IMR-90 (cell line): ENCODE data around the gene SIRT7. TPM values are rescaled to one million over a fixed set of nuclear protein-coding genes. Genes with fewer than 3 reads are reported as not detected.

Experiments used
- ATAC-seq: fragments of 200-7000 bp; cut with Tn5 transposase; 2 replicates; pipeline ENCODE4 v1.9.1; 2020; ENCODE audit warnings: low read depth, mild to moderate bottlenecking, moderate library complexity
- BruUV-seq: library from RNA; stranded (reverse); fragments of 400-500 nt; replicated peaks from 2 replicates; lab custom pipeline; 2021; lab: Mats Ljungman, UMichigan
- CTCF ChIA-PET: fragments of 300-600 bp; formaldehyde crosslinking; extraction: SDS; loops from one replicate; lab custom pipeline; 2021; ENCODE audit warnings: antibody characterized with exemption; lab: Yijun Ruan, JAX
- POLR2A ChIA-PET: fragments of 300-600 bp; sonication (Branson Sonifier 250); formaldehyde crosslinking; loops from one replicate; lab custom pipeline; 2022; ENCODE audit warnings: antibody characterized with exemption; ENCODE audit not compliant: unreplicated experiment; lab: Charles Lee
- DNase-seq: peaks from one replicate; pipeline ENCODE4 v3.0.0; 2013
- H2AFZ ChIP-seq: replicated peaks from 2 replicates; pipeline ENCODE3; 2013; ENCODE audit warnings: low read length, mild to moderate bottlenecking; ENCODE audit not compliant: poor library complexity
- H2AK5ac ChIP-seq: 2 replicates; pipeline ENCODE4 v1.6.1; 2013; ENCODE audit warnings: low read depth, low read length, inconsistent platforms
- H2AK9ac ChIP-seq: replicated peaks from 2 replicates; pipeline ENCODE3; 2013; ENCODE audit warnings: mild to moderate bottlenecking, low read depth, low read length, moderate library complexity; ENCODE audit not compliant: poor library complexity
- H2BK120ac ChIP-seq: 2 replicates; pipeline ENCODE4 v1.6.1; 2013; ENCODE audit warnings: low read depth, low read length, inconsistent platforms
- H2BK15ac ChIP-seq: 3 replicates; pipeline ENCODE4 v1.6.1; 2013; ENCODE audit warnings: low read depth, low read length, inconsistent platforms
- H2BK20ac ChIP-seq: 2 replicates; pipeline ENCODE4 v1.6.1; 2013; ENCODE audit warnings: low read depth, mild to moderate bottlenecking, inconsistent platforms, low read length, moderate library complexity
- H2BK5ac ChIP-seq: 2 replicates; pipeline ENCODE4 v1.6.1; 2013; ENCODE audit warnings: mild to moderate bottlenecking, low read depth, low read length, inconsistent platforms; ENCODE audit not compliant: poor library complexity, severe bottlenecking
- H3K14ac ChIP-seq: replicated peaks from 2 replicates; pipeline ENCODE4 v1.6.1; 2013; ENCODE audit warnings: low read depth, low read length, inconsistent platforms
- H3K18ac ChIP-seq: 2 replicates; pipeline ENCODE4 v1.6.1; 2013; ENCODE audit warnings: low read depth, low read length, control low read depth
- H3K23ac ChIP-seq: 2 replicates; pipeline ENCODE4 v1.6.1; 2013; ENCODE audit warnings: low read depth, low read length, inconsistent platforms
- H3K27ac ChIP-seq: 2 replicates; pipeline ENCODE4 v1.5.1; 2013; ENCODE audit warnings: mild to moderate bottlenecking, control low read depth, low read length; ENCODE audit not compliant: insufficient read depth
- H3K27me3 ChIP-seq: 2 replicates; pipeline ENCODE4 v1.6.1; 2013; ENCODE audit warnings: low read length; ENCODE audit not compliant: control insufficient read depth, insufficient read depth
- H3K36me3 ChIP-seq: 2 replicates; pipeline ENCODE4 v1.6.1; 2013; ENCODE audit warnings: low read length, mixed read lengths; ENCODE audit not compliant: control insufficient read depth, insufficient read depth
- H3K4ac ChIP-seq: 2 replicates; pipeline ENCODE4 v1.6.1; 2013; ENCODE audit warnings: low read depth, low read length, inconsistent platforms
- H3K4me1 ChIP-seq: 2 replicates; pipeline ENCODE4 v1.6.1; 2013; ENCODE audit warnings: low read length, mixed read lengths; ENCODE audit not compliant: control insufficient read depth, insufficient read depth
- H3K4me2 ChIP-seq: 2 replicates; pipeline ENCODE4 v1.6.1; 2013; ENCODE audit warnings: low read depth, mild to moderate bottlenecking, control low read depth, low read length, moderate library complexity
- H3K4me3 ChIP-seq: 2 replicates; pipeline ENCODE4 v1.5.1; 2013; ENCODE audit warnings: low read depth, mild to moderate bottlenecking, control low read depth, low read length, moderate library complexity; ENCODE audit not compliant: insufficient read depth
- H3K56ac ChIP-seq: 2 replicates; pipeline ENCODE4 v1.6.1; 2013; ENCODE audit warnings: low read length, inconsistent platforms; ENCODE audit not compliant: insufficient read depth; ENCODE audit errors: extremely low read depth
- H3K79me1 ChIP-seq, 2 experiments: 2 replicates each; pipeline ENCODE4 v1.6.1; 2013; ENCODE audit warnings: low read length in 2 of 2, inconsistent platforms in 1 of 2, low read depth in 1 of 2
- H3K9ac ChIP-seq: 2 replicates; pipeline ENCODE4 v1.6.1; 2013; ENCODE audit warnings: low read depth, low read length, control low read depth
- H3K9me1 ChIP-seq: 2 replicates; pipeline ENCODE4 v1.6.1; 2013; ENCODE audit warnings: low read length, inconsistent platforms; ENCODE audit not compliant: insufficient read depth
- H3K9me3 ChIP-seq: 2 replicates; pipeline ENCODE4 v1.6.1; 2013; ENCODE audit warnings: low read length; ENCODE audit not compliant: control insufficient read depth, insufficient read depth
- H4K20me1 ChIP-seq: 2 replicates; pipeline ENCODE4 v1.6.1; 2013; ENCODE audit warnings: low read length, inconsistent platforms; ENCODE audit not compliant: insufficient read depth
- H4K5ac ChIP-seq: 2 replicates; pipeline ENCODE4 v1.6.1; 2013; ENCODE audit warnings: mild to moderate bottlenecking, low read depth, low read length, control low read depth
- H4K8ac ChIP-seq, 2 experiments: 2 replicates each; pipeline ENCODE4 v1.6.1; 2013; ENCODE audit warnings: low read depth in 2 of 2, low read length in 2 of 2, control low read depth in 1 of 2, inconsistent platforms in 1 of 2
- H4K91ac ChIP-seq: 2 replicates; pipeline ENCODE4 v1.6.1; 2013; ENCODE audit warnings: low read depth, low read length, inconsistent platforms; ENCODE audit not compliant: insufficient read depth
- CHD1 ChIP-seq: IDR thresholded peaks from 2 replicates; pipeline ENCODE4 v1.6.1; 2012; ENCODE audit warnings: low read depth, low read length, improper control_type of control experiment
- MAFK ChIP-seq: IDR thresholded peaks from 2 replicates; pipeline ENCODE4 v1.6.1; 2012; ENCODE audit warnings: low read depth, low read length, improper control_type of control experiment
- RAD21 ChIP-seq: IDR thresholded peaks from 2 replicates; pipeline ENCODE4 v1.6.1; 2012; ENCODE audit warnings: low read length, improper control_type of control experiment
- RCOR1 ChIP-seq: IDR thresholded peaks from 2 replicates; pipeline ENCODE4 v1.6.1; 2012; ENCODE audit warnings: mild to moderate bottlenecking, low read length, improper control_type of control experiment; ENCODE audit not compliant: insufficient replicate concordance
- WGBS, 2 experiments: methylation state at CpG; one replicate each; pipeline versions ENCODE4 v1.1.5 to v1.1.7; 2013; ENCODE audit warnings: missing lambda C conversion rate in 2 of 2; ENCODE audit not compliant: insufficient read length in 1 of 2; ENCODE audit errors: extremely low coverage in 2 of 2; 5-methylcytosine and 5-hydroxymethylcytosine counted together
- dilution Hi-C: fragments of 300-500 bp; cut with HindIII; formaldehyde crosslinking; loops from one replicate; pipeline ENCODE4 v1.14.3; 2018; ENCODE audit warnings: low sequenced_read_pairs; ENCODE audit not compliant: unreplicated experiment
- in situ Hi-C: fragments of 300-500 bp; cut with MboI; formaldehyde crosslinking; loops from 3 replicates; pipeline ENCODE4 v1.14.3; 2019; ENCODE audit warnings: low sequenced_read_pairs, inconsistent platforms, mixed read lengths
- intact Hi-C: fragments of 100-400 bp; cut with micrococcal nuclease; formaldehyde crosslinking; loops from 2 replicates; pipeline ENCODE4 v1.10.0; 2022
- polyA plus RNA-seq, 3 experiments: library from polyadenylated mRNA; depleted of rRNA; stranded (reverse); fragments of >200 nt; gene quantifications; 2 replicates each; pipeline ENCODE4 v1.2.3, GENCODE V29; 2012; ENCODE audit warnings: low replicate concordance in 1 of 3
- total RNA-seq: library from RNA; depleted of rRNA; stranded (reverse); fragments of >200 nt; gene quantifications from 2 replicates; pipeline ENCODE4 v1.2.3, GENCODE V29; 2012

Gene SIRT7
- total and polyA plus RNA-seq, 2 of the 4 experiments (the other 2 are of a cell fraction) = 14.5 to 19.8 TPM

GRCh38 chr17:81903896-81904599, 13.9 kb downstream of the SIRT7 start:
- no peak overlapping the region for H4K91ac ChIP-seq
- dilution Hi-C loops = no loop called here
- no peak overlapping the region for H3K23ac ChIP-seq
- H4K20me1 ChIP-seq = peaks cover 16% of the 10 kb centered on the region
- no peak overlapping the region for H3K4me3 ChIP-seq
- no peak overlapping the region for H3K9ac ChIP-seq
- no peak overlapping the region for H3K56ac ChIP-seq
- ATAC-seq = no peak
- H3K36me3 ChIP-seq = peaks cover 27% of the 10 kb centered on the region; the same call in 1 of the 2 replicates
- 0 out of 2 replicates have a peak, but pooled peaks cover 9% of the 10 kb centered on the region for H3K9me1 ChIP-seq
- H2AK9ac ChIP-seq = no peak overlapping the region
- H2AK5ac ChIP-seq = no peak overlapping the region
- no peak overlapping the region for H2BK120ac ChIP-seq
- in situ Hi-C loops = no loop called here
- H2AFZ ChIP-seq = no peak overlapping the region
- H3K79me1 ChIP-seq = peaks cover 0 to 22% of the 10 kb centered on the region in 2 experiments; a peak in 3 of 4 replicates
- peaks cover 4% of the 10 kb centered on the region for H3K4me1 ChIP-seq
- no peak for DNase-seq
- BruUV-seq = no TSS peak
- no peaks in the 10 kb centered on the region for H3K27me3 ChIP-seq
- H4K8ac ChIP-seq = no peak overlapping the region
- H3K27ac ChIP-seq = no peak overlapping the region
- POLR2A ChIA-PET = no interaction called here
- H4K5ac ChIP-seq = no peak overlapping the region
- no peak for TF ChIP-seq CHD1
- no peak for TF ChIP-seq MAFK
- no peak for TF ChIP-seq RCOR1
- no peak for TF ChIP-seq RAD21
- H3K14ac ChIP-seq = no peak overlapping the region
- WGBS, 2 experiments = 98% methylated on average over 16 of the region's 24 CpGs; no CpG with 5 or more reads in 1 of the 2 experiments
- H3K4me2 ChIP-seq = no peak overlapping the region
- H2BK15ac ChIP-seq = no peak overlapping the region
- no peak overlapping the region for H3K4ac ChIP-seq
- no peak overlapping the region for H3K18ac ChIP-seq
- H3K9me3 ChIP-seq = no peaks in the 10 kb centered on the region
- no peak overlapping the region for H2BK5ac ChIP-seq
- intact Hi-C loops = no loop called here
- CTCF ChIA-PET = no interaction called here
- H2BK20ac ChIP-seq = no peak overlapping the region
